GM21576 (cell line): ENCODE data around the gene ZNF593.

Source experiments
- ATAC-seq: cut with Tn5 transposase; IDR thresholded peaks from one replicate; pipeline ENCODE4 v1.9.1; 2021; ENCODE audit warnings: mild to moderate bottlenecking, moderate library complexity; ENCODE audit not compliant: unreplicated experiment

The ZNF593 gene

GRCh38 chr1:26200413-26200812, 30.7 kb downstream of the ZNF593 start:
- ATAC-seq: no peak

- no peak for ATAC-seq
Observed at GRCh38 chr1:26203642-26204318, 34.1 kb downstream of the ZNF593 start.

- ATAC-seq: no peak
Observed at GRCh38 chr1:26210147-26210870, 40.6 kb downstream of the ZNF593 start.

GRCh38 chr1:26212726-26213125, 43.0 kb downstream of the ZNF593 start:
- no peak for ATAC-seq

- no peak for ATAC-seq
Observed at GRCh38 chr1:26213335-26213905, 43.7 kb downstream of the ZNF593 start.

- ATAC-seq: no peak
Observed at GRCh38 chr1:26215246-26215645, 45.5 kb downstream of the ZNF593 start.

- no peak for ATAC-seq
Observed at GRCh38 chr1:26218906-26219494, 49.3 kb downstream of the ZNF593 start.
